Right kidney (tissue), 1 donor: ENCODE results near the gene INO80E.
A peak's percentile ranks its signal among the peaks of the same experiment; 100 is the strongest.
"Not testable (repeated sequence)": the region's sequence is repeated elsewhere in the genome, so short reads cannot be mapped to it uniquely, and the experiment has no call there.

Experiments used
- DNase-seq: peaks from one replicate; pipeline ENCODE4 v3.0.0-alpha.2; 2016

The INO80E gene

GRCh38 chr16:30030841-30031413, 34.9 kb downstream of the INO80E start, which contains the start of gene TLCD3B:
TLCD3B (minus strand) TSS chr16:30031271; CDS start chr16:30030527, 744 bp downstream.
- no peak for DNase-seq

- DNase-seq, result no peak
These were observed 35.5 kb downstream of the INO80E start for GRCh38 chr16:30031477-30031918.

- DNase-seq, result no peak
These were observed 36.2 kb downstream of the INO80E start for GRCh38 chr16:30032083-30032819.

- DNase-seq, result no peak
These were observed 37.2 kb downstream of the INO80E start for GRCh38 chr16:30033270-30033669.

GRCh38 chr16:30040221-30040620, 44.2 kb downstream of the INO80E start:
- DNase-seq, result no peak

- not testable (repeated sequence) for DNase-seq
These were observed 44.6 kb downstream of the INO80E start for GRCh38 chr16:30040690-30041089.

- DNase-seq, result no peak
These were observed 45.8 kb downstream of the INO80E start for GRCh38 chr16:30041841-30042240.

GRCh38 chr16:30046178-30046577, 50.1 kb downstream of the INO80E start:
- DNase-seq, result no peak

- no peak for DNase-seq
These were observed 50.5 kb downstream of the INO80E start for GRCh38 chr16:30046588-30046987.

GRCh38 chr16:30049871-30050270, 53.8 kb downstream of the INO80E start:
- no peak for DNase-seq

- DNase-seq, result no peak
These were observed 55.5 kb downstream of the INO80E start for GRCh38 chr16:30051518-30051917.

- peak; percentile 88 for DNase-seq
These were observed 56.8 kb downstream of the INO80E start for GRCh38 chr16:30052671-30053372.

- DNase-seq, result peak; percentile 51
These were observed 57.5 kb downstream of the INO80E start for GRCh38 chr16:30053376-30054015.

- no peak for DNase-seq
These were observed 58.4 kb downstream of the INO80E start for GRCh38 chr16:30054451-30054850.

GRCh38 chr16:30054959-30055553, 59.0 kb downstream of the INO80E start:
- DNase-seq, result no peak
